ENCODE data around the gene XXYLT1. TPM values are rescaled to one million over a fixed set of nuclear protein-coding genes. Genes with fewer than 3 reads are reported as not detected.
A peak's percentile ranks its signal among the peaks of the same experiment; 100 is the strongest.

Gene XXYLT1
- total and polyA plus RNA-seq, 2 of the 4 experiments (the other 2 are of a cell fraction): 14.7 to 18.1 TPM

GRCh38 chr3:195183071-195183776, 87.7 kb downstream of the XXYLT1 start (continued):
- TF ChIP-seq MAZ (IDR thresholded peaks at IDR 0.05; ENCODE audit: borderline replicate concordance, low read depth, low read length): no peak
- TF ChIP-seq NFE2L2 (IDR thresholded peaks at IDR 0.05; ENCODE audit: low read depth, low read length): no peak
- TF ChIP-seq FOS (IDR thresholded peaks at IDR 0.05; ENCODE audit: low read depth, low read length): no peak
- TF ChIP-seq MXI1 (IDR thresholded peaks at IDR 0.05; ENCODE audit: borderline replicate concordance, low read depth, low read length): no peak
- TF ChIP-seq MAFK (IDR thresholded peaks at IDR 0.05; ENCODE audit: low read depth, low read length): no peak

GRCh38 chr3:195182470-195182795, 88.5 kb downstream of the XXYLT1 start:
- CTCF ChIA-PET: no interaction called here
- Histone ChIP-seq H2BK5ac (ENCODE audit: low read depth, low read length, poor library complexity, severe bottlenecking) (peak overlapping the region; percentile 73), H3K9me1 (ENCODE audit: insufficient read depth, low read length) (peaks cover 25% of the 10 kb centered on the region), H3K36me3 (ENCODE audit: control insufficient read depth, insufficient read depth, low read length) (no peaks in the 10 kb centered on the region), H3K79me1 (ENCODE audit: low read depth in 1 of 2, low read length in 2 of 2) (peaks cover 36 to 77% of the 10 kb centered on the region in 2 experiments), H2BK15ac (ENCODE audit: low read depth, low read length) (0 out of 3 replicates have a peak overlapping the region, but pooled peaks have one; percentile 65), H2AK5ac (ENCODE audit: low read depth, low read length) (no peak overlapping the region; the same call in 1 of the 2 replicates), H3K14ac (replicated peaks; ENCODE audit: low read depth, low read length) (no peak overlapping the region), H3K18ac (ENCODE audit: low read depth, low read length) (peak overlapping the region; percentile 7; the same call in 1 of the 2 replicates), H3K27me3 (ENCODE audit: control insufficient read depth, insufficient read depth, low read length) (no peaks in the 10 kb centered on the region), H3K27ac (ENCODE audit: insufficient read depth, low read length) (no peak overlapping the region), H3K9ac (ENCODE audit: low read depth, low read length) (no peak overlapping the region; the same call in 1 of the 2 replicates), H4K5ac (ENCODE audit: low read depth, low read length) (no peak overlapping the region), H4K20me1 (ENCODE audit: insufficient read depth, low read length) (no peaks in the 10 kb centered on the region), H3K4me2 (ENCODE audit: low read depth, low read length) (peak overlapping the region; percentile 5; the same call in 1 of the 2 replicates), H3K4ac (ENCODE audit: low read depth, low read length) (peak overlapping the region; percentile 39; the same call in 1 of the 2 replicates), H4K8ac (ENCODE audit: low read depth in 2 of 2, low read length in 2 of 2) (0 out of 4 replicates have a peak overlapping the region, but pooled peaks of 1 of the 2 experiments have one; percentile 57), H3K4me3 (ENCODE audit: insufficient read depth, low read depth, low read length) (no peak overlapping the region), H2BK20ac (ENCODE audit: low read depth, low read length) (no peak overlapping the region; the same call in 1 of the 2 replicates), H3K9me3 (ENCODE audit: control insufficient read depth, insufficient read depth, low read length) (no peaks in the 10 kb centered on the region), H4K91ac (ENCODE audit: insufficient read depth, low read depth, low read length) (no peak overlapping the region), H3K4me1 (ENCODE audit: control insufficient read depth, insufficient read depth, low read length) (peaks cover 22% of the 10 kb centered on the region), H3K56ac (ENCODE audit: extremely low read depth, insufficient read depth, low read length) (no peak overlapping the region), H2AFZ (replicated peaks; ENCODE audit: low read length, poor library complexity) (no peak overlapping the region), H3K23ac (ENCODE audit: low read depth, low read length) (no peak overlapping the region), H2AK9ac (replicated peaks; ENCODE audit: low read depth, low read length, poor library complexity) (no peak overlapping the region), H2BK120ac (ENCODE audit: low read depth, low read length) (peak overlapping the region; percentile 45; the same call in 1 of the 2 replicates)
- intact Hi-C loops (cut with micrococcal nuclease) (no loop called here), dilution Hi-C loops (cut with HindIII; ENCODE audit: low sequenced_read_pairs, unreplicated experiment) (no loop called here), in situ Hi-C loops (cut with MboI; ENCODE audit: low sequenced_read_pairs) (no loop called here)
- POLR2A ChIA-PET (ENCODE audit: unreplicated experiment): interaction anchor here (1.2 kb wide), 1 partner anchor 62 kb away, joined by 3 read pairs; no protein-coding TSS in a partner anchor
- DNase-seq (peak; percentile 81), ATAC-seq (ENCODE audit: low read depth) (peak; percentile 93)
- no TSS peak for BruUV-seq (replicated peaks)
- no CpG with 5 or more reads among the region's 5 CpGs for WGBS, 2 experiments (ENCODE audit: extremely low coverage in 2 of 2, insufficient read length in 1 of 2)
- TF ChIP-seq NFE2L2 (IDR thresholded peaks at IDR 0.05; ENCODE audit: low read depth, low read length) (no peak), FOS (IDR thresholded peaks at IDR 0.05; ENCODE audit: low read depth, low read length) (0 out of 2 replicates have a peak, but pooled peaks have one; percentile 38), POLR2A (IDR thresholded peaks at IDR 0.05; ENCODE audit: low read depth, low read length) (no peak), RAD21 (IDR thresholded peaks at IDR 0.05; ENCODE audit: low read length) (peak; percentile 5; the same call in 1 of the 2 replicates), RCOR1 (IDR thresholded peaks at IDR 0.05; ENCODE audit: insufficient replicate concordance, low read length) (no peak)

Measured in IMR-90 (cell line).